Endothelial cell of coronary artery (primary cell): Measurements from ENCODE around the gene BCORL1. TPM values are rescaled to one million over a fixed set of nuclear protein-coding genes. Genes with fewer than 3 reads are reported as not detected.

Experiments
- total RNA-seq: library from RNA; depleted of rRNA; stranded (reverse); fragments of >200 nt; gene quantifications from 2 replicates; pipeline ENCODE4 v1.2.3, GENCODE V29; 2014

The BCORL1 gene
- total RNA-seq = 1.3 and 3.4 TPM in 2 replicates

DNA sequence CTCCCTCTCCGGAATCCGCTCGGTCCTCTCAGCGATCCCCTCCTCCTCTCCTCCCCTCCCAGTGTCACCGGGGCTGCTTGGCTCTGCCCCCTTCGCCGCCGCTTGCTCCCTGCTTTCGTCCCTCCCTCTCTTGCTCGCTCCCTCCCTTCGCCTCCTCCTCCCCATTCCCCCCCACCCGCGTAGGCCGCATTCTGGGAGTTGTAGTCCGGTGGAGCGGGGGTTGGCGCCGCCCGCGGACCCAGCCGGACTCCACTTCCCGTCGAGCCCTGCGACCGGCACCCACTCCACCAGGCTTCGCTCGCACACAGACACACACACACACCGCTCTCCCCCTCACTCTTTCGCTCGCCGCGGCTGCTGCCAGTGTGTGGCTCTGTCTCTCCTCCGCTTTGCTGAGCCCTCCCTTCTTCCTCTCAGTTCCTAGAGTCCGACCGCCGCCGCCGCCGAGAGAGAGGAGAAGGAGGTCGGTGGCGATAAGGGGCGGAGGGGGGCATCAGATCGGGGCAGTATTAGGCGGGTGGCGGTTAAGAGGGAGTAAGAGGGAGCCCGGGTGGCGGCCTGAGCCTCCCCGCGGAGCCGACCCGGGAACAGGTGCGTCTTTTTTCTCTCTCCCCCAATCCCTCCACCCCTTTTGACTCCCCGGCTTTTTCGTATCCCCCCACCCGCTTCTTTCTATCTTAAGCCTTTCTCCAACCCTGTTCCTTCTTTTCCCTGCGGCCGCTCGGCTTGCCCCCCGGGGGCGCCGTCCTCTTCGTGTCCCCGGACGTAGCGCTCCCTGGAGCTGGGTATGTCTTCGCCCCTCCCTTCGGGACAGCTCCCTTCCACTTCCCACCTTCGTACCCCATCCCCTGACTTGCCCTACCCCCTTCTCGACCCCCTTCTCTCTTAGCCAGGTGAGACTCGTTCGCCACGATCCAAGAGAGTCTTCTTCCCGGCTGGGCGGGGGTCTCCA, at the start of gene BCORL1:
Gene BCORL1 (plus strand): TSS at position 336 of the 952 bp plus-strand sequence. CDS start 22,597 bp downstream, outside the sequence.

Other genes with a start within 250 kb of the BCORL1 start
- not detected in 2 replicates for gene XPNPEP2, start 243.7 kb upstream of the BCORL1 start, total RNA-seq
- not detected in 2 replicates for gene SASH3, start 202.7 kb upstream of the BCORL1 start, total RNA-seq
- gene ZDHHC9, start 138.7 kb upstream of the BCORL1 start, total RNA-seq = 13.9 and 21.1 TPM in 2 replicates
- 22.7 and 23.3 TPM in 2 replicates for gene UTP14A, start 76.5 kb upstream of the BCORL1 start, total RNA-seq
- gene ELF4, start 127.9 kb downstream of the BCORL1 start, total RNA-seq = 12.2 and 14.3 TPM in 2 replicates
- 24.9 and 26.3 TPM in 2 replicates for gene AIFM1, start 183.2 kb downstream of the BCORL1 start, total RNA-seq
- gene RAB33A, start 189.3 kb downstream of the BCORL1 start, total RNA-seq = 0.63 and 1.2 TPM in 2 replicates